ENCODE results near the gene FOXB1.

The FOXB1 gene

DNA sequence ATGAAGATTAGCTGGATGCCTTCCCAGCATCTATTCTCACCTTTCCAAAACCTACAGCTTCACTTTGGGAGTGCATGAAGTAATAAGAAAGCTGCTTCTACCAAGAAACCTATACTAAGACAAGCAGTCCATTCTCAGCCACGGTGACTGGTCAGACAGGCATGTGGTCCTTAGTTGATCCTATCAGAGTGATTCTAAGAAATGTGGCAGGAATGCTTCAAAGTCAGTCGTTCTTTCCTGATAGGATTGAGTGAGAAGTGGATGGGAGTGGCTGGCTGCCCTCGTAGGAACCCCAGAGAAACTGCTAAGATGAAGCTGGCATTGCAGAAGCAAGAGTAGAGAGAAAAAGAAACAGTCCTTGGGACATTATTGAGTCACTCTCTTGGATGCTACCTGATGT lies 16.6 kb downstream of the FOXB1 start:
- DNase-seq (ENCODE audit: low read depth, low spot score), result no peak

- DNase-seq (ENCODE audit: low read depth, low spot score), result no peak
These were observed 17.7 kb downstream of the FOXB1 start for GRCh38 chr15:60021589-60022378.

- no peak for DNase-seq (ENCODE audit: low read depth, low spot score)
These were observed 18.2 kb downstream of the FOXB1 start for GRCh38 chr15:60022379-60022741.

DNA sequence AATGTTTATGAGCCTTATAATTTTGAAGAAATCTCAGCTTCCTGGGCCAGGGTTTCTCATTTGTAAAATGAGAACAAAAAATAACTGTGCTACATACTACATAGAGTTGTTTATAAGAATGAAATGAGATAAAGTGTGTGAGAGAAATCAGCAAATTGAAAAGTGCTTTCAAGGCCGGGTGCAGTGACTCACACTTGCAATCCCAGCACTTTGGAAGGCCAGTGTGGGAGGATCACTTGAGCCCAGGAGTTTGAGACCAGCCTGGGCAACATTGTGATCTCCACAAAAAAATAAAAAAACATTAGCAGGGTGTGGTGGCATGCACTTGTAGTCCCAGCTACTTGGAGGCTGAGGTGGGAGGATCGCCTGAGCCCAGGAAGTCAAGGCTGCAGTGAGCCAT lies 22.4 kb downstream of the FOXB1 start:
- no peak for DNase-seq (ENCODE audit: low read depth, low spot score)

- DNase-seq (ENCODE audit: low read depth, low spot score), result no peak
These were observed 31.2 kb downstream of the FOXB1 start for GRCh38 chr15:60035344-60035743.

GRCh38 chr15:60039316-60039715 lies 35.2 kb downstream of the FOXB1 start:
- no peak for DNase-seq (ENCODE audit: low read depth, low spot score)

DNA sequence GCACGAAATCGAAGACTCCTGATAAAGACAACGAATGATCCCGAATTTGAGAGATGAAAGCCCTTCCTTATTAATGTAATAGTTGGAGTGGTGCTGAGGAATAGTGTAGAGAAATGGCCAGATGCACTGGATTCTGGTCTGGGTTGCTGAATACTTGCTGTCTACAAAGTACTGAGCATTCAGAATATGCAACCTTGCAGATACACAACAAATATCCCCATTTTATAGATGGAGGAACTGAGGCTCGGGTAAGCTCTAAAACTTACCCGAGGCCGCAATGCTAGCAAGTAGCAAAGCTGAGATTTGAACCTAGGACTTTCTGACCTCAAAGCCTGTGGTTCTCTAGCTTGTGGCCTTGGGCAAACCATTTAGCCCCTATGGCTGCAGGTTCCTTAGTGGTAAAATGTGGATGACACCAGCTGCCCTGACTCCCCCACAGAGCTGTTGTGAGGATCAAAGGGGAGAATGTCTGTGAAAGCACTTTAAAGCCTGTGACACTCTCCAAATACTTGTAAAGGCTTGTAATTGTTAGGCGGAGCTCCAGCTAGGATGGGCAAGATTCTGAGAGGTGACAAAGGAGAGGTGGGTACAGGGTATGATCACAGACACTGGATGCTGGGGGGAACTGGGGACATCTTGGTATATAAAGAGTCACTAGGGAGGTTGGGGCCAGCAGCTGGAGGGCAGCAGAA lies 39.8 kb downstream of the FOXB1 start:
- DNase-seq (ENCODE audit: low read depth, low spot score), result no peak

DNA sequence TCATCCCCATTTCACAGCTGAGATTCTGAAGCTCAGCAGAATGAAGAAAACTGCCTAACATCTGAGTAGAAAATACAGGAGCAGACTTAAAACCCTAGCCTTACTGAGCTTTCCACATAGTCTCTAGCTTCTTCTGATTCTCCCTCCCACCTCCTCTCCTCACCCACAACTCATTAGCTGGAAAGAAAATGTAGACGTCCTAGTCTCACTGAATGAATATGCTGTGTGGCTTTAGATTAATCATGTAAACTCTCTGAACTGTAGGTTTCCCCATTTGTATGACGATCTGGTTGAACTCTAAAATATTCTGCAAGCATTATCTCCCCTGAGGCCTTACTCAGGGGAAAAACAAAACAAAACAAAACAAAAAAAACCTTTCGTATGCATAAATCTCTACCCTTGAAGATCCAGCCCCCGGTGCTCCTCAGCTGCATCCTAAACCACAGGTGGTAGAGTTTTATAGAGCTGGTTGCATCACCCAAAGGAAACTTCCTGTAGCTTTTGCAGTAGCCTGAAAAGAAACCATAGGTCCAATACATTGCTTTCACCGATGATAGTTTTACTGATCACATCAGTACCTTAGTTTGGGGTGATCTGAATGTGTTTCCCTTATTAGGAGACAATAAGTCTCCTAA lies 40.6 kb downstream of the FOXB1 start:
- DNase-seq (ENCODE audit: low read depth, low spot score), result no peak

GRCh38 chr15:60047701-60048100 lies 43.6 kb downstream of the FOXB1 start:
- no peak for DNase-seq (ENCODE audit: low read depth, low spot score)

GRCh38 chr15:60049948-60050347 lies 45.8 kb downstream of the FOXB1 start:
- DNase-seq (ENCODE audit: low read depth, low spot score), result no peak

GRCh38 chr15:60052796-60053195 lies 48.7 kb downstream of the FOXB1 start:
- no peak for DNase-seq (ENCODE audit: low read depth, low spot score)

- DNase-seq (ENCODE audit: low read depth, low spot score), result no peak
These were observed 50.4 kb downstream of the FOXB1 start for GRCh38 chr15:60054472-60054871.

All from iPS DF 19.7 (cell line).